HepG2 (cell line): ENCODE measurements around the gene TK2.

Experiments
- CHD4 ChIP-seq: fragments of 200-600 bp; sonication (generic); IDR thresholded peaks from 2 replicates; pipeline ENCODE4 v1.7.0; 2017; ENCODE audit warnings: mild to moderate bottlenecking, low read length, borderline replicate concordance
- JUN ChIP-seq: sonication (generic); formaldehyde crosslinking; IDR thresholded peaks from 2 replicates; pipeline ENCODE4 v1.4.0; 2020; ENCODE audit warnings: mild to moderate bottlenecking, missing genetic modification reagents

DNA sequence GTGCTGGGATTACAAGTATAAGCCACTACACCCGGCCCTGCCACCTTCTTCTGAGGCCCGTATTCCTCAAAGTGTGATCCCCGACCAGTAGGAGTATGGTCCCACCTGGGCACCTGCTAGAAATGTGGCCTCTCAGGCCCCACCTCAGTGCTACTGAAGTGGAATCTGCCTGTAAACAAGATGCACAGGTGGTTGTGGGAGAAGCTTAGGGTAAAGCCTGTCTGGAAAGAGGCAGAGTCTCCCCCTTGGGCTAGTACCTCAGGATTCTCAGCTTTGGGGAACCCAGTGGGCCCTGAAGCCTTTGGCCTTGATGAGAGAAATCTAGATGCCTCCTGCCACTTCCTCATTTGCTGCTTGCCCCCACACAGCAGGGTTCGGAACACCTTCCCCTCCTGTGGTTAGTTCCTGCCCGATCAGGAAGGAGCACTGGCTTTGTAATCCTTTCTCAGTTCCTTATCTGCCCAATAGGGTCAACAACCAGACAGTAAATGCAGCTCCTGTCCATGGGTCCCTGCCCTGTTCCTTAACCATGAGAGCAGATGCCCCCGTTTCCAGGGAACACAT, 25.2 kb downstream of the TK2 start:
- no peak for TF ChIP-seq JUN (CRISPR knock-in tag)
- TF ChIP-seq CHD4: no peak
